Adipose tissue (tissue), 3 donors: ENCODE measurements around the gene ZDHHC14. TPM values are rescaled to one million over a fixed set of nuclear protein-coding genes. Genes with fewer than 3 reads are reported as not detected.

Experiments
- H3K27ac ChIP-seq: one replicate; pipeline ENCODE4 v1.5.1; 2013; ENCODE audit warnings: low read depth, low read length
- WGBS, 3 donors: extraction: QIAGEN DNeasy Blood & Tissue Kit; methylation state at CpG; one replicate each; pipeline ENCODE4 v1.1.7; 2013; 5-methylcytosine and 5-hydroxymethylcytosine counted together
- polyA plus RNA-seq, 3 donors: library from polyadenylated mRNA; stranded (reverse); fragments of 200-250 nt; gene quantifications; one replicate each; pipeline ENCODE4 v1.2.3, GENCODE V29; 2013
- donor health status: healthy with polysubstance abuse.
- donor health status: Bipolar disorder and iron deficiency.
- donor health status: healthy.

ZDHHC14 gene
- polyA plus RNA-seq, 3 donors, result 3.0 to 6.0 (median 5.1) TPM

GRCh38 chr6:157432231-157432891, 51.4 kb downstream of the ZDHHC14 start:
- H3K27ac ChIP-seq, result no peak overlapping the region
- 53 to 72% (median 66%) methylated on average over 7 of the region's 7 CpGs for WGBS, 3 donors

GRCh38 chr6:157432892-157433265, 51.9 kb downstream of the ZDHHC14 start:
- 94 to 97% (median 96%) methylated on average over 11 of the region's 11 CpGs for WGBS, 3 donors
- H3K27ac ChIP-seq, result no peak overlapping the region

GRCh38 chr6:157433678-157434081, 52.7 kb downstream of the ZDHHC14 start:
- no peak overlapping the region for H3K27ac ChIP-seq
- WGBS, 3 donors, result 60 to 94% (median 90%) methylated on average over 3 of the region's 3 CpGs

- WGBS, 3 donors, result 61 to 72% (median 64%) methylated on average over 13 of the region's 13 CpGs
- no peak overlapping the region for H3K27ac ChIP-seq
Measured at GRCh38 chr6:157434349-157435033, 53.5 kb downstream of the ZDHHC14 start.

- H3K27ac ChIP-seq, result no peak overlapping the region
- 56 to 69% (median 62%) methylated on average over 13 of the region's 13 CpGs for WGBS, 3 donors
Measured at GRCh38 chr6:157436219-157436943, 55.4 kb downstream of the ZDHHC14 start.

- H3K27ac ChIP-seq, result no peak overlapping the region
- WGBS, 3 donors, result 86 to 90% (median 89%) methylated on average over 4 of the region's 4 CpGs
Measured at GRCh38 chr6:157436944-157437336, 56.0 kb downstream of the ZDHHC14 start.

GRCh38 chr6:157438611-157439111, 57.7 kb downstream of the ZDHHC14 start:
- WGBS, 3 donors, result 34 to 58% (median 40%) methylated on average over 6 of the region's 6 CpGs
- no peak overlapping the region for H3K27ac ChIP-seq

- 63 to 93% (median 71%) methylated on average over 1 of the region's 1 CpG for WGBS, 3 donors
- H3K27ac ChIP-seq, result no peak overlapping the region
Measured at GRCh38 chr6:157440171-157440570, 59.2 kb downstream of the ZDHHC14 start.

- WGBS, 3 donors, result 80 to 90% (median 83%) methylated on average over 12 of the region's 12 CpGs
Measured at GRCh38 chr6:157442291-157442690, 61.3 kb downstream of the ZDHHC14 start.

GRCh38 chr6:157443066-157443800, 62.2 kb downstream of the ZDHHC14 start:
- 88 to 89% (median 89%) methylated on average over 6 of the region's 6 CpGs for WGBS, 3 donors
- H3K27ac ChIP-seq, result no peak overlapping the region

More at GRCh38 chr6:157442291-157442690, 61.3 kb downstream of the ZDHHC14 start:
- H3K27ac ChIP-seq, result no peak overlapping the region

GRCh38 chr6:157445277-157446009, 64.5 kb downstream of the ZDHHC14 start:
- WGBS, 3 donors, result 76 to 82% (median 81%) methylated on average over 10 of the region's 10 CpGs
- H3K27ac ChIP-seq, result no peak overlapping the region

- WGBS, 3 donors, result 96 to 100% (median 98%) methylated on average over 3 of the region's 3 CpGs
- H3K27ac ChIP-seq, result no peak overlapping the region
Measured at GRCh38 chr6:157447735-157448134, 66.7 kb downstream of the ZDHHC14 start.

GRCh38 chr6:157449610-157450009, 68.6 kb downstream of the ZDHHC14 start:
- no peak overlapping the region for H3K27ac ChIP-seq
- WGBS, 3 donors, result 66 to 74% (median 69%) methylated on average over 6 of the region's 6 CpGs

- WGBS, 3 donors, result 82 to 87% (median 84%) methylated on average over 10 of the region's 10 CpGs
- no peak overlapping the region for H3K27ac ChIP-seq
Measured at GRCh38 chr6:157450931-157451742, 70.1 kb downstream of the ZDHHC14 start.

GRCh38 chr6:157452096-157452495, 71.1 kb downstream of the ZDHHC14 start:
- WGBS, 3 donors, result 38 to 83% (median 79%) methylated on average over 2 of the region's 2 CpGs
- no peak overlapping the region for H3K27ac ChIP-seq

- WGBS, 3 donors, result 73 to 99% (median 84%) methylated on average over 4 of the region's 4 CpGs
- H3K27ac ChIP-seq, result no peak overlapping the region
Measured at GRCh38 chr6:157453131-157453530, 72.1 kb downstream of the ZDHHC14 start.

GRCh38 chr6:157453978-157454377, 73.0 kb downstream of the ZDHHC14 start:
- H3K27ac ChIP-seq, result no peak overlapping the region
